Activated B cell treated with CpG ODN at 0.5 μM for 24 hours (primary cell): ENCODE results near the gene OR2T8. TPM values are rescaled to one million over a fixed set of nuclear protein-coding genes. Genes with fewer than 3 reads are reported as not detected.

Experiments
- ATAC-seq: fragments of 200-7000 bp; cut with Tn5 transposase; one replicate; pipeline ENCODE4 v1.10.0; 2021; ENCODE audit warnings: low read depth, mild to moderate bottlenecking, moderate library complexity
- CTCF ChIA-PET: fragments of 350-600 bp; sonication (Branson Sonifier 250); formaldehyde crosslinking; loops from one replicate; lab custom pipeline; 2021; ENCODE audit warnings: antibody characterized with exemption; lab: Charles Lee
- POLR2A ChIA-PET: fragments of 350-600 bp; sonication (Branson Sonifier 250); formaldehyde crosslinking; loops from one replicate; lab custom pipeline; 2021; ENCODE audit warnings: antibody characterized with exemption; lab: Charles Lee
- DNase-seq: peaks from one replicate; pipeline ENCODE4 v3.0.0; 2022
- H3K27ac Mint-ChIP-seq: one replicate; pipeline ENCODE4 v1.8.0; 2020; ENCODE audit warnings: mixed read lengths
- H3K27me3 Mint-ChIP-seq: one replicate; pipeline ENCODE4 v1.8.0; 2021; ENCODE audit warnings: mixed read lengths
- H3K36me3 Mint-ChIP-seq: one replicate; pipeline ENCODE4 v1.8.0; 2021; ENCODE audit warnings: low read depth, mixed read lengths
- H3K4me1 Mint-ChIP-seq: one replicate; pipeline ENCODE4 v1.8.0; 2021; ENCODE audit warnings: mixed read lengths
- H3K4me3 Mint-ChIP-seq: one replicate; pipeline ENCODE4 v1.8.0; 2020; ENCODE audit warnings: mild to moderate bottlenecking, mixed read lengths
- H3K9me3 Mint-ChIP-seq: one replicate; pipeline ENCODE4 v1.8.0; 2020; ENCODE audit warnings: mixed read lengths
- CTCF ChIP-seq: fragments of 200-600 bp; IDR thresholded peaks from one replicate; pipeline ENCODE4 v1.8.0; 2022; ENCODE audit warnings: antibody characterized with exemption, mild to moderate bottlenecking
- intact Hi-C: fragments of 100-400 bp; cut with micrococcal nuclease; formaldehyde crosslinking; loops from one replicate; pipeline ENCODE4 v1.15.1; 2024
- total RNA-seq: library from RNA; stranded (reverse); gene quantifications from 2 replicates; pipeline ENCODE4 v1.2.3, GENCODE V29; 2022

OR2T8 gene
- total RNA-seq, 1 donor from 2014 or later: not detected

- peaks cover 2% of the 10 kb centered on the region for H3K36me3 Mint-ChIP-seq
- peaks cover 26% of the 10 kb centered on the region for H3K4me1 Mint-ChIP-seq
These were observed 15.9 kb upstream of the OR2T8 start for GRCh38 chr1:247904122-247904521.

DNA sequence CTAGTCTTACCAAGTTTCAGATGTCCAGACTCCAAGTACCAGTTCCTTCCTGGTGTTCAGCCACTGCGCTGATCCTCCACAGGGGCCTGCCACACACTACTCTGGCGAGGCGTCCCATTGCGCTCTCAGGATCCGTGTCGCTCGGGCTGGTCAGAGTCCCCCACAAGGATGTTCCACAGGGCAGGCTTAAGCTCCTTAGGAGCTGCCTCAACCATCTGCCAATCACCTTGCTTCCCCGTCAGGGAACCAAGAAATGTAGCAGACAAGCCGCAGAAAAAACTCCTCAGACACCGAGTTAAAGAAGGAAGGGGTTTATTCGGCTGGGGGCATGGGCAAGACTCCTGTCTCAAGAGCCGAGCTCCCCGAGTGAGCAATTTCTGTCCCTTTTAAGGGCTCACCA is 14.9 kb upstream of the OR2T8 start:
- Mint-ChIP-seq H3K4me3 (no peak overlapping the region), H3K9me3 (peaks cover 10% of the 10 kb centered on the region), H3K27me3 (no peaks in the 10 kb centered on the region), H3K27ac (no peak overlapping the region), H3K4me1 (peaks cover 26% of the 10 kb centered on the region), H3K36me3 (peaks cover 2% of the 10 kb centered on the region)
- DNase-seq: no peak
- TF ChIP-seq CTCF: no peak
- no peak for ATAC-seq
- intact Hi-C loops: no loop called here
- POLR2A ChIA-PET: no interaction called here
- CTCF ChIA-PET: no interaction called here

More at GRCh38 chr1:247904122-247904521, 15.9 kb upstream of the OR2T8 start:
- no peaks in the 10 kb centered on the region for H3K27me3 Mint-ChIP-seq
- ChIA-PET POLR2A (no interaction called here), CTCF (no interaction called here)
- ATAC-seq (no peak), DNase-seq (no peak)
- peaks cover 10% of the 10 kb centered on the region for H3K9me3 Mint-ChIP-seq
- H3K27ac Mint-ChIP-seq: no peak overlapping the region
- no peak overlapping the region for H3K4me3 Mint-ChIP-seq
- TF ChIP-seq CTCF: no peak
- intact Hi-C loops: no loop called here

DNA sequence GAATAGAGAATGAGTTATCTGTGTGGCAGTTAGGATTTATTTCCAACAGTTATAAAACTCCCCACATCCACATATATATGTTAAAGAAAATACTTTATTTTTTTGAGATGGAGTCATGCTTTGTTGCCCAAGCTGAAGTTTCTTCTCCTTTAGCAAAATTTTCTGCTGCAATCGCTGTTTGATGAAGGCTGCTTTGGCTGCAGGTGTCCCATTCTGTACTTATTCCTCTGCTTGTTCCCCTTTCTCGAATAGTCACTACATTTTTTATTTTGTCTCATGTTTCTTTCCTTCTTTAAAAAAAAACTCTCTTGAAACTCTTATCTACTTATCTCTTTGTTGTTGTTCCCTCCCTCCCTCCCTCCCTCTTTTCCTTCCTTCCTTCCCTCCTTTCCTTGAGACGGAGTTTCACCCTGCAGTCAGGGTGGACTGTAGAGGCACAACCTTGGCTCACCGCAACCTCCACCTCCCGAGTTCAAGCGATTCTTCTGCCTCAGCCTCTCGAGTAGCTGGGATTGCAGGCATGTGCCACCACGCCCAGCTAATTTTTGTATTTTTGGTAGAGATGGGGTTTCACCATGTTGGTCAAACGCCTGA is 14.0 kb upstream of the OR2T8 start:
- peaks cover 26% of the 10 kb centered on the region for H3K4me1 Mint-ChIP-seq
- no peaks in the 10 kb centered on the region for H3K27me3 Mint-ChIP-seq
- peak overlapping the region; percentile 79 for H3K4me3 Mint-ChIP-seq
- DNase-seq (no peak), ATAC-seq (peak; percentile 18)
- ChIA-PET POLR2A (no interaction called here), CTCF (no interaction called here)
- TF ChIP-seq CTCF: no peak
- peak overlapping the region; percentile 80 for H3K27ac Mint-ChIP-seq
- H3K9me3 Mint-ChIP-seq: peaks cover 10% of the 10 kb centered on the region
- peaks cover 2% of the 10 kb centered on the region for H3K36me3 Mint-ChIP-seq
- intact Hi-C loops: loop anchor here (1.0 kb wide), 1 partner anchor 26 kb away; no protein-coding TSS in a partner anchor

GRCh38 chr1:247906504-247907047 is 13.5 kb upstream of the OR2T8 start:
- CTCF ChIA-PET: no interaction called here
- peaks cover 2% of the 10 kb centered on the region for H3K36me3 Mint-ChIP-seq

More at GRCh38 chr1:247906504-247907047, 13.5 kb upstream of the OR2T8 start:
- Mint-ChIP-seq H3K27me3 (no peaks in the 10 kb centered on the region), H3K9me3 (peaks cover 10% of the 10 kb centered on the region), H3K27ac (peak overlapping the region; percentile 80), H3K4me3 (peak overlapping the region; percentile 79), H3K4me1 (peaks cover 26% of the 10 kb centered on the region)
- peak; percentile 21 for ATAC-seq
- no peak for TF ChIP-seq CTCF
- DNase-seq: no peak
- POLR2A ChIA-PET: no interaction called here
- intact Hi-C loops: loop anchor here (1.0 kb wide), 1 partner anchor 26 kb away; no protein-coding TSS in a partner anchor
